H1 (cell line): Measurements from ENCODE around the gene DHRS13. TPM values are rescaled to one million over a fixed set of nuclear protein-coding genes. Genes with fewer than 3 reads are reported as not detected.

ENCODE experiments used
- CTCF ChIA-PET: fragments of 300-600 bp; sonication (Branson Sonifier 250); formaldehyde crosslinking; loops from one replicate; lab custom pipeline; 2021; ENCODE audit not compliant: partially characterized antibody; lab: Charles Lee
- POLR2A ChIA-PET: fragments of 300-600 bp; sonication (Branson Sonifier 250); formaldehyde crosslinking; loops from one replicate; lab custom pipeline; 2021; ENCODE audit warnings: inconsistent platforms; ENCODE audit not compliant: partially characterized antibody; lab: Charles Lee
- DNase-seq, 2 experiments: peaks; one replicate each; pipeline versions ENCODE4 v3.0.0 to v3.0.0-alpha.2; 2010 to 2022; ENCODE audit warnings: low spot score in 2 of 2, low read depth in 1 of 2, mixed read lengths in 1 of 2
- FAIRE-seq: peaks from 2 replicates; lab custom pipeline; 2011; peaks lifted over from hg19 to GRCh38; lab: Jason Lieb, UNC
- H2AFZ ChIP-seq: 2 replicates; pipeline ENCODE4 v1.8.1; 2012; ENCODE audit warnings: low read length, inconsistent platforms
- H2AK5ac ChIP-seq: 2 replicates; pipeline ENCODE4 v1.6.1; 2013; ENCODE audit warnings: low read depth, low read length
- H2BK120ac ChIP-seq: replicated peaks from 2 replicates; pipeline ENCODE3; 2013; ENCODE audit warnings: low read depth, low read length, inconsistent platforms
- H2BK12ac ChIP-seq: 2 replicates; pipeline ENCODE4 v1.6.1; 2013; ENCODE audit warnings: low read depth, low read length
- H2BK15ac ChIP-seq: 2 replicates; pipeline ENCODE4 v1.6.1; 2013; ENCODE audit warnings: low read length
- H2BK20ac ChIP-seq: 2 replicates; pipeline ENCODE4 v1.6.1; 2013; ENCODE audit warnings: low read length
- H2BK5ac ChIP-seq: 2 replicates; pipeline ENCODE4 v1.6.1; 2013; ENCODE audit warnings: low read depth, low read length
- H3K14ac ChIP-seq: 2 replicates; pipeline ENCODE4 v1.6.1; 2013; ENCODE audit warnings: inconsistent platforms; ENCODE audit not compliant: insufficient read length
- H3K18ac ChIP-seq: 2 replicates; pipeline ENCODE4 v1.6.1; 2013; ENCODE audit warnings: low read length; ENCODE audit errors: extremely low read depth
- H3K23ac ChIP-seq: 2 replicates; pipeline ENCODE4 v1.6.1; 2013; ENCODE audit warnings: inconsistent platforms; ENCODE audit not compliant: insufficient read length
- H3K23me2 ChIP-seq: 2 replicates; pipeline ENCODE4 v1.6.1; 2013; ENCODE audit warnings: low read depth, low read length
- H3K27ac ChIP-seq: 2 replicates; pipeline ENCODE4 v1.6.1; 2011; ENCODE audit warnings: low read depth, low read length, inconsistent platforms
- H3K27me3 ChIP-seq, 4 experiments: replicated peaks in 1 of 4; 1 replicate in 1 of 4; 2 replicates in 3 of 4; pipeline versions ENCODE4 v1.6.1 to v1.8.1; 2011 to 2013; ENCODE audit warnings: low read length in 3 of 4, mild to moderate bottlenecking in 3 of 4, inconsistent platforms in 2 of 4, mixed read lengths in 2 of 4, moderate library complexity in 1 of 4; ENCODE audit not compliant: control insufficient read depth in 3 of 4, insufficient read depth in 3 of 4; ENCODE audit errors: extremely low read depth in 1 of 4
- H3K36me3 ChIP-seq, 4 experiments: 2 replicates each; pipeline versions ENCODE4 v1.6.1 to v1.8.1; 2011 to 2013; ENCODE audit warnings: mild to moderate bottlenecking in 4 of 4, low read length in 3 of 4, moderate library complexity in 2 of 4, control low read depth in 1 of 4, inconsistent platforms in 1 of 4; ENCODE audit not compliant: insufficient read depth in 4 of 4, control insufficient read depth in 2 of 4
- H3K4ac ChIP-seq: replicated peaks from 2 replicates; pipeline ENCODE3; 2013; ENCODE audit warnings: low read length, low read depth, mixed read lengths, inconsistent platforms; ENCODE audit not compliant: insufficient read length
- H3K4me1 ChIP-seq, 4 experiments: replicated peaks in 1 of 4; 1 replicate in 1 of 4; 2 replicates in 3 of 4; pipeline versions ENCODE4 v1.6.1 to v1.8.1; 2011 to 2013; ENCODE audit warnings: low read length in 3 of 4, inconsistent platforms in 2 of 4, mixed read lengths in 1 of 4; ENCODE audit not compliant: insufficient read depth in 4 of 4, control insufficient read depth in 3 of 4
- H3K4me2 ChIP-seq, 2 experiments: 2 replicates each; pipeline versions ENCODE4 v1.6.1 to v1.8.1; 2011 to 2013; ENCODE audit warnings: low read depth in 2 of 2, low read length in 2 of 2, control low read depth in 1 of 2, inconsistent platforms in 1 of 2, mild to moderate bottlenecking in 1 of 2; ENCODE audit not compliant: insufficient read depth in 1 of 2
- H3K4me3 ChIP-seq, 4 experiments: fragments of 200-600, 300-600 bp in 1 of 4; sonication (generic), shearing (Covaris generic), sonication (Bioruptor Twin) in 1 of 4; 2 replicates each; pipeline versions ENCODE4 v1.5.1 to v1.8.1; 2011 to 2016; ENCODE audit warnings: low read length in 4 of 4, low read depth in 3 of 4, control low read depth in 2 of 4, inconsistent platforms in 2 of 4, mild to moderate bottlenecking in 2 of 4, mixed read lengths in 1 of 4, moderate library complexity in 1 of 4; ENCODE audit not compliant: insufficient read depth in 2 of 4; ENCODE audit errors: extremely low read depth in 1 of 4
- H3K56ac ChIP-seq: replicated peaks from 2 replicates; pipeline ENCODE3; 2013; ENCODE audit warnings: low read depth, mild to moderate bottlenecking, mixed read lengths, low read length, inconsistent platforms; ENCODE audit not compliant: insufficient read length
- H3K79me1 ChIP-seq: 2 replicates; pipeline ENCODE4 v1.6.1; 2013; ENCODE audit warnings: low read depth, low read length, control low read depth
- H3K79me2 ChIP-seq, 2 experiments: 2 replicates each; pipeline versions ENCODE4 v1.6.1 to v1.8.1; 2012 to 2013; ENCODE audit warnings: low read length in 2 of 2, mild to moderate bottlenecking in 2 of 2, inconsistent platforms in 1 of 2; ENCODE audit not compliant: insufficient read depth in 2 of 2, control insufficient read depth in 1 of 2
- H3K9ac ChIP-seq, 4 experiments: replicated peaks in 1 of 4; 1 replicate in 1 of 4; 2 replicates in 3 of 4; pipeline versions ENCODE4 v1.6.1 to v1.8.1; 2011 to 2013; ENCODE audit warnings: low read depth in 3 of 4, low read length in 3 of 4, control low read depth in 2 of 4, mild to moderate bottlenecking in 2 of 4, moderate library complexity in 2 of 4, inconsistent platforms in 1 of 4; ENCODE audit errors: extremely low read depth in 1 of 4
- H3K9me3 ChIP-seq, 2 experiments: 2 replicates each; pipeline versions ENCODE4 v1.6.1 to v1.8.1; 2012 to 2013; ENCODE audit warnings: mild to moderate bottlenecking in 2 of 2, moderate library complexity in 2 of 2, control low read depth in 1 of 2, inconsistent platforms in 1 of 2, low read depth in 1 of 2, low read length in 1 of 2, mixed read lengths in 1 of 2; ENCODE audit not compliant: insufficient read depth in 2 of 2
- H4K20me1 ChIP-seq, 2 experiments: replicated peaks in 1 of 2; 2 replicates each; pipeline versions ENCODE3 to v1.8.1; 2011 to 2013; ENCODE audit warnings: inconsistent platforms in 2 of 2, low read length in 2 of 2, mild to moderate bottlenecking in 1 of 2; ENCODE audit not compliant: insufficient read depth in 2 of 2, control insufficient read depth in 1 of 2
- H4K5ac ChIP-seq: 2 replicates; pipeline ENCODE4 v1.6.1; 2013; ENCODE audit warnings: low read length, low read depth, mixed read lengths, inconsistent platforms; ENCODE audit not compliant: insufficient read length
- H4K8ac ChIP-seq: 2 replicates; pipeline ENCODE4 v1.8.0; 2013; ENCODE audit warnings: mild to moderate bottlenecking, moderate library complexity, low read length, inconsistent platforms; ENCODE audit not compliant: insufficient read depth; ENCODE audit errors: extremely low read depth
- H4K91ac ChIP-seq: replicated peaks from 2 replicates; pipeline ENCODE3; 2013; ENCODE audit warnings: low read length, mixed read lengths, inconsistent platforms; ENCODE audit not compliant: insufficient read length
- ASH2L ChIP-seq: fragments of 200-600, 300-600 bp; sonication (generic); IDR thresholded peaks from one replicate; pipeline ENCODE4 v1.7.1; 2017; ENCODE audit warnings: low read length
- CBX5 ChIP-seq: fragments of 300-800, 300-1000 bp; sonication (generic); IDR thresholded peaks from 2 replicates; pipeline ENCODE4 v1.7.1; 2016; ENCODE audit warnings: antibody characterized with exemption, low read length, low read depth
- MAFK ChIP-seq: IDR thresholded peaks from 2 replicates; pipeline ENCODE4 v1.6.1; 2012; ENCODE audit warnings: low read depth, mild to moderate bottlenecking, improper control_type of control experiment, low read length
- TBP ChIP-seq: IDR thresholded peaks from 2 replicates; pipeline ENCODE4 v1.6.1; 2011; ENCODE audit warnings: low read depth, low read length, improper control_type of control experiment
- WGBS, 2 experiments: shearing (Covaris generic) in 1 of 2; methylation state at CpG; one replicate each; pipeline versions ENCODE4 v1.1.6 to v1.1.7; 2013 to 2015; ENCODE audit warnings: low lambda C conversion rate in 2 of 2, mixed read lengths in 2 of 2, inconsistent platforms in 1 of 2, low coverage in 1 of 2, missing lambda C conversion rate in 1 of 2; ENCODE audit not compliant: insufficient replicate concordance in 2 of 2, insufficient coverage in 1 of 2, insufficient read length in 1 of 2; ENCODE audit errors: extremely low coverage in 1 of 2, missing lambda C conversion rate in 1 of 2; 5-methylcytosine and 5-hydroxymethylcytosine counted together
- polyA plus RNA-seq, 7 experiments: library from polyadenylated mRNA; depleted of rRNA in 3 of 7; stranded (reverse) in 5 of 7; unstranded in 2 of 7; fragments of >200 nt in 5 of 7; fragments of 200-250 nt in 2 of 7; gene quantifications; 1 replicate in 5 of 7; 2 replicates in 1 of 7; 4 replicates in 1 of 7; pipeline versions ENCODE4 v1.2.1 to v1.2.3, GENCODE V29; 2011 to 2013; ENCODE audit warnings: missing spikeins in 2 of 7, mixed read lengths in 2 of 7
- total RNA-seq: library from RNA; stranded (reverse); fragmentation: NEBNext Ultra II Directional; extraction: Animal tissue kit (Norgen Biotek cat#: 25700); gene quantifications from 2 replicates; pipeline ENCODE4 v1.2.1, GENCODE V29; 2021
- TF ChIP-seq, protein P1 (sequence below): IDR thresholded peaks from 2 replicates; pipeline ENCODE4 v1.6.1; 2012; ENCODE audit warnings: low read length, inconsistent platforms

Gene DHRS13
- total and polyA plus RNA-seq, 2 of the 8 experiments (the other 6 are each of a cell fraction or from before 2014, with no cell fraction given), result 23.7 to 30.0 TPM

DNA sequence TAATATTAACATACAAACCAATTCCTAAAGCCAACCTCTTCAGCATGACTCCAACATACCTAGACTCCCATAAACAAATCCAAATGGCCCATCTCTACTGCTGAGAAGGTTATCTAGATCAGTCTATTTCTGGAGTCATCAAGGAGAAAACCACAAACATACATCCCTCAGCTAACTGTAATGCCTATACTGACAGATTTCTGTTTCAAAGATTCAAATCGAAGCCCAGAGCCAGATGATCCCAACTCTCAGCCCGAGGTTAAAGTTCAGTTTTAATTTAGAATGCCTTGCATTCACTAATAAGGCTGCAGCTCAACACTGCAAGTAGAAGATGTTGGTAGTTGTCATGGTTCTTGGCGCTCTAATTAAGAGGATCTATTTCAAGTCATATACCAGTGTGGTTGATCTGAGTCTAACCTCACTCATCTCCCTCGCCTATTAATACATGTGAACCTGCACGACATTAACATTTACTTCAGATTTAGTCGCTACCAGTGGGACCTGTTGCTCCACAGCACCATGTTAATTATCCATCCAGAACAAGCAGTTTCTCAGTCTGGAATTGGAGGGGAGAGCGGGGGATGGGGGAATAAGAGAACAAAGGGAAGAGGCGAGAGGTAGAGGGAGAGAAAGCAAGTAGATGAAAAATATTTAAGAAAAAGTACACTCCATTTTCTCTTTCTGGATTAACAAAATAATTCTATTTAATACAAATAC, 33.0 kb upstream of the DHRS13 start:
- Histone ChIP-seq H4K5ac (no peak overlapping the region), H3K79me1 (peaks cover 12% of the 10 kb centered on the region), H4K8ac (no peak overlapping the region), H4K20me1 (peaks cover 16 to 25% of the 10 kb centered on the region in 2 experiments), H3K4me1 (peaks cover 2 to 22% (median 16%) of the 10 kb centered on the region in 4 experiments; a peak in 4 of 7 replicates), H2AFZ (no peak overlapping the region), H3K4ac (no peak overlapping the region), H3K79me2 (peaks cover 13 to 99% of the 10 kb centered on the region in 2 experiments), H3K9me3 (no peaks in the 10 kb centered on the region), H3K14ac (no peak overlapping the region), H2AK5ac (no peak overlapping the region), H3K4me3 (no peak overlapping the region), H3K23ac (no peak overlapping the region), H2BK20ac (no peak overlapping the region), H3K56ac (no peak overlapping the region), H2BK120ac (no peak overlapping the region), H3K23me2 (no peaks in the 10 kb centered on the region), H2BK5ac (no peak overlapping the region), H2BK15ac (no peak overlapping the region), H3K27ac (no peak overlapping the region), H3K36me3 (peaks cover 0 to 11% (median 0%) of the 10 kb centered on the region in 4 experiments; a peak in 3 of 8 replicates), H2BK12ac (no peak overlapping the region), H3K27me3 (no peaks in the 10 kb centered on the region), H4K91ac (no peak overlapping the region), H3K18ac (no peak overlapping the region), H3K9ac (no peak overlapping the region), H3K4me2 (peak overlapping the region; percentile 27 to 34)
- ChIA-PET CTCF (interaction anchor here (1.0 to 3.0 kb wide), 7 partner anchors 9 to 208 kb away, joined by 3 to 12 read pairs (median 6); partner anchors contain the start of gene DHRS13), POLR2A (interaction anchor here (0.9 to 7.4 kb wide), 6 partner anchors 12 to 229 kb away, joined by 3 to 73 read pairs (median 5); no protein-coding TSS in a partner anchor)
- TF ChIP-seq TBP (no peak), CBX5 (no peak), ASH2L (peak; percentile 36), MAFK (no peak)
- TF ChIP-seq, protein P1, sequence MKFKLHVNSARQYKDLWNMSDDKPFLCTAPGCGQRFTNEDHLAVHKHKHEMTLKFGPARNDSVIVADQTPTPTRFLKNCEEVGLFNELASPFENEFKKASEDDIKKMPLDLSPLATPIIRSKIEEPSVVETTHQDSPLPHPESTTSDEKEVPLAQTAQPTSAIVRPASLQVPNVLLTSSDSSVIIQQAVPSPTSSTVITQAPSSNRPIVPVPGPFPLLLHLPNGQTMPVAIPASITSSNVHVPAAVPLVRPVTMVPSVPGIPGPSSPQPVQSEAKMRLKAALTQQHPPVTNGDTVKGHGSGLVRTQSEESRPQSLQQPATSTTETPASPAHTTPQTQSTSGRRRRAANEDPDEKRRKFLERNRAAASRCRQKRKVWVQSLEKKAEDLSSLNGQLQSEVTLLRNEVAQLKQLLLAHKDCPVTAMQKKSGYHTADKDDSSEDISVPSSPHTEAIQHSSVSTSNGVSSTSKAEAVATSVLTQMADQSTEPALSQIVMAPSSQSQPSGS, result no peak
- WGBS, 2 experiments, result 86% methylated on average over 8 of the region's 8 CpGs; no CpG with 5 or more reads in 1 of the 2 experiments
- DNase-seq, result no peak
- no peak for FAIRE-seq
